Kidney epithelial cell (primary cell): ENCODE measurements around the gene P2RY8. TPM values are rescaled to one million over a fixed set of nuclear protein-coding genes. Genes with fewer than 3 reads are reported as not detected.
"Not testable (repeated sequence)": the region's sequence is repeated elsewhere in the genome, so short reads cannot be mapped to it uniquely, and the experiment has no call there.

ENCODE experiments used
- DNase-seq: peaks from one replicate; pipeline ENCODE4 v3.0.0-alpha.2; 2010; ENCODE audit warnings: low read depth
- H3K27me3 ChIP-seq: 2 replicates; pipeline ENCODE4 v1.6.0; 2011; ENCODE audit warnings: low read length; ENCODE audit not compliant: control insufficient read depth, insufficient read depth
- H3K36me3 ChIP-seq: 2 replicates; pipeline ENCODE4 v1.5.1; 2011; ENCODE audit warnings: low read length; ENCODE audit not compliant: control insufficient read depth, insufficient read depth
- H3K4me3 ChIP-seq: 2 replicates; pipeline ENCODE4 v1.5.1; 2011; ENCODE audit warnings: low read depth, mild to moderate bottlenecking, control low read depth, low read length
- total RNA-seq: library from RNA; depleted of rRNA; stranded (reverse); fragments of >200 nt; gene quantifications from 2 replicates; pipeline ENCODE4 v1.2.3, GENCODE V29; 2015
- TF ChIP-seq, protein P1 (sequence below): IDR thresholded peaks from 2 replicates; pipeline ENCODE4 v1.5.1; 2011; ENCODE audit warnings: mild to moderate bottlenecking, moderate library complexity, low read length, control low read depth, inconsistent platforms; ENCODE audit not compliant: insufficient read depth, poor library complexity, severe bottlenecking

The P2RY8 gene
- total RNA-seq, 1 donor from 2014 or later, result not detected

GRCh38 chrX:1577845-1578244 is 40.9 kb upstream of the P2RY8 start:
- no peaks in the 10 kb centered on the region for H3K36me3 ChIP-seq
- no peaks in the 10 kb centered on the region for H3K27me3 ChIP-seq
- TF ChIP-seq, protein P1, sequence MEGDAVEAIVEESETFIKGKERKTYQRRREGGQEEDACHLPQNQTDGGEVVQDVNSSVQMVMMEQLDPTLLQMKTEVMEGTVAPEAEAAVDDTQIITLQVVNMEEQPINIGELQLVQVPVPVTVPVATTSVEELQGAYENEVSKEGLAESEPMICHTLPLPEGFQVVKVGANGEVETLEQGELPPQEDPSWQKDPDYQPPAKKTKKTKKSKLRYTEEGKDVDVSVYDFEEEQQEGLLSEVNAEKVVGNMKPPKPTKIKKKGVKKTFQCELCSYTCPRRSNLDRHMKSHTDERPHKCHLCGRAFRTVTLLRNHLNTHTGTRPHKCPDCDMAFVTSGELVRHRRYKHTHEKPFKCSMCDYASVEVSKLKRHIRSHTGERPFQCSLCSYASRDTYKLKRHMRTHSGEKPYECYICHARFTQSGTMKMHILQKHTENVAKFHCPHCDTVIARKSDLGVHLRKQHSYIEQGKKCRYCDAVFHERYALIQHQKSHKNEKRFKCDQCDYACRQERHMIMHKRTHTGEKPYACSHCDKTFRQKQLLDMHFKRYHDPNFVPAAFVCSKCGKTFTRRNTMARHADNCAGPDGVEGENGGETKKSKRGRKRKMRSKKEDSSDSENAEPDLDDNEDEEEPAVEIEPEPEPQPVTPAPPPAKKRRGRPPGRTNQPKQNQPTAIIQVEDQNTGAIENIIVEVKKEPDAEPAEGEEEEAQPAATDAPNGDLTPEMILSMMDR, result no peak
- DNase-seq, result no peak
- no peak overlapping the region for H3K4me3 ChIP-seq

- Histone ChIP-seq H3K4me3 (no peak overlapping the region), H3K27me3 (no peaks in the 10 kb centered on the region), H3K36me3 (no peaks in the 10 kb centered on the region)
- TF ChIP-seq, protein P1, result no peak
- DNase-seq, result no peak
Observed at GRCh38 chrX:1576201-1576992, 39.4 kb upstream of the P2RY8 start.

GRCh38 chrX:1574181-1574580 is 37.2 kb upstream of the P2RY8 start:
- H3K27me3 ChIP-seq, DNase-seq, H3K4me3 ChIP-seq, H3K36me3 ChIP-seq: not testable (repeated sequence)

DNA sequence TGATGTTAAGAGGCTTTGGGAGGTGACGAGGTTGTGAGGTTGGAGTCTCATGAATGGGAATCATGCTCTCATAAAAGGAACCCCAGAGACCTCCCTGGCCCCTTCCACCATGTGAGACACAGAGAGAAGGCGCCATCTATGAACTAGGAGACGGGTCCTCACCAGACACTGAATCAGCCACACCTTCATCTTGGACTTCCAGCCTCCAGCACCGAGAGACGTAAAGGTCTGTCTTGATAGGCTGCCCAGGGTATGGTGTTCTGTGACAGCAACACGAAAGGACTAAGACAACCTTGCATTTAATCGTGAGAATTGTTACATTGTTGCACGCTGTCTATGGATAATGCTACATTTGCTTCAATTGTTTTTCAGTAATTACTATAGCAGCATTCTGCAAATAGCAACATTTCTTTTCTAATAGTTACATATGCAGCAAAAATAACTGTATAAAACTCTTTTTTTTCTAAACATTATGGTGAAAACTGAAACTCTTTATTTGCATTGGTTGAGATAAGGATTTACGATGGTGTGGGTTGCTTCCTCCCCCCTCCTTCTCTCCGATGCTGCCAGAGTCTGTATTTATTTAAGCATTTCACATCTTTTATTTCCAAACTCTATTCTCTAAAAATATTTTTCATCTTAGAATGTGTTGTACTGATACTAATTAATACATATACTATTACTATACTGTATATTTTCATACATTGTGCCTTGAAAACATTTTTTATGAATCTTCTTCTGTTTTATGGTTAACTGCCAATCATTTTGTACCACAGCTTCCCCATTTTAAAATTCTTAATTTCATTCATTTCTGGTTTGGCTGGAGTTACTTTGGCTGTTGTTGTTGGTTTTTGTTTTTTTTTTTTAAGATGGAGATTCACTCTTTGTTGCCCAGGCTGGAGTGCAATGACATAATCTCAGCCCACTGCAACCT is 28.0 kb upstream of the P2RY8 start:
- no peaks in the 10 kb centered on the region for H3K27me3 ChIP-seq
- no peak overlapping the region for H3K4me3 ChIP-seq
- H3K36me3 ChIP-seq, result no peaks in the 10 kb centered on the region
- TF ChIP-seq, protein P1, result no peak
- no peak for DNase-seq

DNA sequence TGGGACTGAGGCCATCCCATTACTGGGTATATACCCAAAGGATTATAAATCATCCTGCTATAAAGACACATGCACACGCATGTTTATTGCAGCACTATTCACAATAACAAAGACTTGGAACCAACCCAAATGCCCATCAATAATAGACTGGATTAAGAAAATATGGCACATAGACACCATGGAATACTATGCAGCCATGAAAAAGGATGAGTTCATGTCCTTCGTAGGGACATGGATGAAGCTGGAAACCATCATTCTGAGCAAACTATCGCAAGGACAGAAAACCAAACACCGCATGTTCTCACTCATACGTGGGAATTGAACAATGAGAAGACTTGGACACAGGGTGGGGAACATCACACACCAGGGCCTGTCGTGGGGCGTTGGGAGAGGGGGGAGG is 27.1 kb upstream of the P2RY8 start:
- H3K4me3 ChIP-seq, DNase-seq, H3K36me3 ChIP-seq: not testable (repeated sequence)

DNA sequence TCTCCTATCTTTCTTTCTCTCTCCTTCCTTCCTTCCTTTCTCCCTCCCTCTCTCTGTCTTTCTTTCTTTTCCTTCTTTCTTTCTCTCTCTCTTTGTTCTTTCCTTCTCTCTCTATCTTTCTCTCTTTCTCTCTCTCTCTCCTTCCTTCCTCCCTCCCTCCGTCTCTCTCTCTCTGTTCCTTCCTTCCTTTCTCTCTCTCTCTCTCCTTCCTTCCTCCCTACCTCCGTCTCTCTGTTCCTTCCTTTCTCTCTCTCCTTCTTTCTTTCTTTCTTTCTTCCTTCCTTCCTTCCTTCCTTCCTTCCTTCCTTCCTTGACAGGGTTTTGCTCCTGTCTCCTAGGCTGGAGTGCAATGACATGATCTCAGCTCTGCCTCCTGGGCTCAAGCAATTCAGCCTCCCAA is 24.2 kb upstream of the P2RY8 start:
- DNase-seq, result no peak
- TF ChIP-seq, protein P1, result no peak

More for the DNA sequence above, 27.1 kb upstream of the P2RY8 start:
- not testable (repeated sequence) for H3K27me3 ChIP-seq

More for the DNA sequence above, 24.2 kb upstream of the P2RY8 start:
- Histone ChIP-seq H3K4me3 (no peak overlapping the region), H3K27me3 (no peaks in the 10 kb centered on the region), H3K36me3 (no peaks in the 10 kb centered on the region)
